Lung (tissue), 12 donors: Measurements from ENCODE around the gene PFKFB2. TPM values are rescaled to one million over a fixed set of nuclear protein-coding genes. Genes with fewer than 3 reads are reported as not detected.
A peak's percentile ranks its signal among the peaks of the same experiment; 100 is the strongest.

Experiments used
- ATAC-seq: fragments of 200-7000 bp; cut with Tn5 transposase; one replicate; pipeline ENCODE4 v1.9.1; 2020; ENCODE audit warnings: moderate number of reproducible peaks; ENCODE audit not compliant: insufficient read depth, low FRiP score
- DNase-seq, 3 donors: peaks; one replicate each; pipeline ENCODE4 v3.0.0-alpha.2; 2013 to 2017
- H3K27ac ChIP-seq, 2 donors: one replicate each; pipeline ENCODE4 v1.5.1; 2013; ENCODE audit warnings: mild to moderate bottlenecking in 2 of 2, moderate library complexity in 2 of 2, control low read depth in 1 of 2, inconsistent platforms in 1 of 2, low read depth in 1 of 2, low read length in 1 of 2
- H3K27me3 ChIP-seq, 3 donors: one replicate each; pipeline ENCODE4 v1.5.1; 2013; ENCODE audit warnings: low read length in 2 of 3; ENCODE audit not compliant: control insufficient read depth in 3 of 3, insufficient read depth in 3 of 3
- H3K36me3 ChIP-seq, 4 donors: one replicate each; pipeline ENCODE4 v1.5.1; 2013; ENCODE audit warnings: low read length in 4 of 4, mild to moderate bottlenecking in 1 of 4, moderate library complexity in 1 of 4; ENCODE audit not compliant: control insufficient read depth in 4 of 4, insufficient read depth in 4 of 4
- H3K4me1 ChIP-seq, 5 donors: one replicate each; pipeline ENCODE4 v1.5.1; 2013; ENCODE audit warnings: low read length in 5 of 5, mild to moderate bottlenecking in 2 of 5, moderate library complexity in 1 of 5; ENCODE audit not compliant: control insufficient read depth in 5 of 5, insufficient read depth in 5 of 5
- H3K4me3 ChIP-seq: one replicate; pipeline ENCODE4 v1.5.1; 2013; ENCODE audit warnings: mild to moderate bottlenecking, control low read depth, moderate library complexity
- H3K9ac ChIP-seq, 2 donors: one replicate each; pipeline ENCODE4 v1.5.1; 2013; ENCODE audit warnings: low read length in 2 of 2, control low read depth in 1 of 2; ENCODE audit not compliant: insufficient read depth in 1 of 2
- H3K9me3 ChIP-seq, 4 donors: one replicate each; pipeline ENCODE4 v1.5.1; 2013; ENCODE audit warnings: low read length in 3 of 4, mild to moderate bottlenecking in 1 of 4, moderate library complexity in 1 of 4; ENCODE audit not compliant: control insufficient read depth in 4 of 4, insufficient read depth in 3 of 4
- WGBS, 2 donors: extraction: QIAGEN DNeasy Blood & Tissue Kit; methylation state at CpG; one replicate each; pipeline ENCODE4 v1.1.7; 2013; 5-methylcytosine and 5-hydroxymethylcytosine counted together
- polyA plus RNA-seq, 2 donors: library from polyadenylated mRNA; stranded (reverse); fragments of 200-250 nt; gene quantifications; one replicate each; pipeline ENCODE4 v1.2.1, GENCODE V29; 2013
- total RNA-seq, 2 donors: library from RNA; depleted of rRNA in 1 of 2; stranded (reverse); fragments of >200 nt in 1 of 2; gene quantifications; one replicate each; pipeline ENCODE4 v1.2.1, GENCODE V29; 2014 to 2021
- TF ChIP-seq, protein P1 (sequence below): IDR thresholded peaks from 2 replicates; pipeline ENCODE4 v1.5.1; 2012; ENCODE audit warnings: mild to moderate bottlenecking; ENCODE audit errors: control extremely low read depth, extremely low read depth
- donor health status: control.
- donor health status: control.
- donor health status: Bipolar disorder and iron deficiency.
- donor health status: healthy.
- donor health status: DM: yes; HTN: yes; CAD: no.

Gene PFKFB2
- total and polyA plus RNA-seq, 4 donors: 19.9 to 52.3 (median 39.6) TPM

DNA sequence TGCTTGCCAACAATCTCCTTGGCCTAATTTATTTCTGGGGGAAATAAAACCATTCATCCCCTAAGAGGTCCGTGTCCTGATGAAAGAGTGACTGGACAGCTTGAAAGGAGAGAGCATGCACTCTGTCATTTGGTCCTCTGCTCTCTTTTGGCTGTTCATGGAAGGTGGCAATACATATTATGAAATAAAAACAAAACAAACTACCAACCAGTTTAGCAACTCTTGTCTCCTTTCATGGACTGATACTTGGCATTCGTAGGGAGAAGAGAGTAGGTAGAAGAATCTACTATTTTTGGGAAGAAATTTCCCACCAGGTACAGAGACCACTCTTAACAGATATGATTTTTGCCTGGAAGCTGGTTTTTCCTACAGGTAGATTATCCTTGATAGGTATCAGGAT is 19.8 kb upstream of the PFKFB2 start:
- Histone ChIP-seq H3K27me3 (no peaks in the 10 kb centered on the region), H3K9ac (no peak overlapping the region), H3K9me3 (peaks cover 0 to 1% (median 0%) of the 10 kb centered on the region in 4 donors), H3K36me3 (no peaks in the 10 kb centered on the region), H3K27ac (peak overlapping the region in 1 of 2 donors; percentile 74), H3K4me3 (no peak overlapping the region), H3K4me1 (peaks cover 0 to 4% (median 0%) of the 10 kb centered on the region in 5 donors)
- WGBS, 2 donors: 60 to 77% methylated on average over 2 of the region's 2 CpGs
- TF ChIP-seq, protein P1, sequence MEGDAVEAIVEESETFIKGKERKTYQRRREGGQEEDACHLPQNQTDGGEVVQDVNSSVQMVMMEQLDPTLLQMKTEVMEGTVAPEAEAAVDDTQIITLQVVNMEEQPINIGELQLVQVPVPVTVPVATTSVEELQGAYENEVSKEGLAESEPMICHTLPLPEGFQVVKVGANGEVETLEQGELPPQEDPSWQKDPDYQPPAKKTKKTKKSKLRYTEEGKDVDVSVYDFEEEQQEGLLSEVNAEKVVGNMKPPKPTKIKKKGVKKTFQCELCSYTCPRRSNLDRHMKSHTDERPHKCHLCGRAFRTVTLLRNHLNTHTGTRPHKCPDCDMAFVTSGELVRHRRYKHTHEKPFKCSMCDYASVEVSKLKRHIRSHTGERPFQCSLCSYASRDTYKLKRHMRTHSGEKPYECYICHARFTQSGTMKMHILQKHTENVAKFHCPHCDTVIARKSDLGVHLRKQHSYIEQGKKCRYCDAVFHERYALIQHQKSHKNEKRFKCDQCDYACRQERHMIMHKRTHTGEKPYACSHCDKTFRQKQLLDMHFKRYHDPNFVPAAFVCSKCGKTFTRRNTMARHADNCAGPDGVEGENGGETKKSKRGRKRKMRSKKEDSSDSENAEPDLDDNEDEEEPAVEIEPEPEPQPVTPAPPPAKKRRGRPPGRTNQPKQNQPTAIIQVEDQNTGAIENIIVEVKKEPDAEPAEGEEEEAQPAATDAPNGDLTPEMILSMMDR: no peak
- ATAC-seq (no peak), DNase-seq (no peak)

DNA sequence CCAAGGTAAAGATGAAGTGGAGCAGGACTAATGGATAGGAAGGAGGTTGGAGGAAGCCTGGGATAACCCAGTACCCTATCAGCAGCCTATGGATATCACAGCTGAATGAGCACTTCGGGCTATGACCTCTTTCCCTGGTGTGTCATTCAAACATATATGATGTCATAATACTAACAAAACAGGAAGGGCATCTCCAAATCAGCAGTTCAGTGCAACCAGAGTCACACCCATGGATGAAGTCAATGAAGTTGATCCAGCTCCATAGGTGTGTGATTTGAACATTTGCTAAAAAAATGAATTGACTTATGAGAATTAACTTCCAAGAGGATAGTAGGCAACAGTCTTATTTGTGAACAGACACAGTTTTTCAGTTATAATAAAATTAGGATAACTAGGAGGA is 18.9 kb upstream of the PFKFB2 start:
- Histone ChIP-seq H3K9ac (no peak overlapping the region), H3K36me3 (no peaks in the 10 kb centered on the region), H3K4me3 (no peak overlapping the region), H3K9me3 (peaks cover 0 to 1% (median 0%) of the 10 kb centered on the region in 4 donors), H3K27ac (no peak overlapping the region), H3K27me3 (no peaks in the 10 kb centered on the region), H3K4me1 (peaks cover 0 to 3% (median 0%) of the 10 kb centered on the region in 5 donors)
- WGBS, 2 donors: 78 to 88% methylated on average over 1 of the region's 1 CpG
- TF ChIP-seq, protein P1: no peak
- no peak for DNase-seq
- ATAC-seq: no peak

DNA sequence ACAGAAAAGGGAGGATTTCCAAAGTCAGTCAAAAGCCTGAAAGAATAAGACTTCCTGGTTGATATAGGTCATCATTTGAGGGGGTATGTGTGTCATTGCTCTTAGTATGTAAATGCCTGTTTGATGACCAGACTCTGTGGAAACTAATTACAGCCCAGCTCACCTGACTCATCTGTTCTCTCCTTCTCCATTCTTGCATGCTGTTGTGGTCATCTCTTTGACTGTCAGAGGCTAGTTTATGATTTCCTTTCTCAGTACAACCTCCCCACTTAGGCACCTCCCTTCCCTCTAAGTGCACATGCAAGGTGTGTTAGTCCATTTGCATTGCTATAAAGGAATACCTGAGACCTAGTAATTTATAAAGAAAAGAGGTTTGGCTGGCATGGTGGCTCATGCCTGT is 18.1 kb upstream of the PFKFB2 start:
- TF ChIP-seq, protein P1: no peak
- no peak for ATAC-seq
- peaks cover 0 to 5% (median 3%) of the 10 kb centered on the region in 5 donors for H3K4me1 ChIP-seq
- H3K4me3 ChIP-seq: no peak overlapping the region
- DNase-seq: no peak
- no peaks in the 10 kb centered on the region for H3K36me3 ChIP-seq
- H3K27me3 ChIP-seq: no peaks in the 10 kb centered on the region
- peak overlapping the region in 1 of 2 donors; percentile 45 for H3K27ac ChIP-seq
- H3K9ac ChIP-seq: no peak overlapping the region
- H3K9me3 ChIP-seq: peaks cover 0 to 1% (median 0%) of the 10 kb centered on the region in 4 donors
